Measurements from ENCODE around the gene KCNQ2. TPM values are rescaled to one million over a fixed set of nuclear protein-coding genes. Genes with fewer than 3 reads are reported as not detected.

Gene KCNQ2
- total RNA-seq, 4 donors from 2014 or later, result not detected

GRCh38 chr20:63427724-63428330 lies 44.6 kb downstream of the KCNQ2 start:
- ATAC-seq (ENCODE audit: low FRiP score), result no peak
- no peak for TF ChIP-seq CTCF (IDR thresholded peaks at IDR 0.05)
- DNase-seq (ENCODE audit: low spot score), result no peak

- TF ChIP-seq CTCF (IDR thresholded peaks at IDR 0.05), result no peak
- ATAC-seq (ENCODE audit: low FRiP score) (no peak), DNase-seq (ENCODE audit: low spot score) (no peak)
These were observed 45.2 kb downstream of the KCNQ2 start for GRCh38 chr20:63427206-63427605.

GRCh38 chr20:63425846-63426485 lies 46.5 kb downstream of the KCNQ2 start:
- TF ChIP-seq CTCF (IDR thresholded peaks at IDR 0.05), result no peak
- no peak for DNase-seq (ENCODE audit: low spot score)
- no peak for ATAC-seq (ENCODE audit: low FRiP score)

- ATAC-seq (ENCODE audit: low FRiP score) (no peak), DNase-seq (ENCODE audit: low spot score) (no peak)
- TF ChIP-seq CTCF (IDR thresholded peaks at IDR 0.05), result no peak
These were observed 47.8 kb downstream of the KCNQ2 start for GRCh38 chr20:63424613-63425012.

GRCh38 chr20:63423751-63424150 lies 48.7 kb downstream of the KCNQ2 start:
- DNase-seq (ENCODE audit: low spot score) (no peak), ATAC-seq (ENCODE audit: low FRiP score) (no peak)
- TF ChIP-seq CTCF (IDR thresholded peaks at IDR 0.05), result no peak

- ATAC-seq (ENCODE audit: low FRiP score) (no peak), DNase-seq (ENCODE audit: low spot score) (no peak)
- no peak for TF ChIP-seq CTCF (IDR thresholded peaks at IDR 0.05)
These were observed 49.8 kb downstream of the KCNQ2 start for GRCh38 chr20:63422653-63423052.

GRCh38 chr20:63421913-63422312 lies 50.5 kb downstream of the KCNQ2 start:
- no peak for TF ChIP-seq CTCF (IDR thresholded peaks at IDR 0.05)
- DNase-seq (ENCODE audit: low spot score), result no peak
- no peak for ATAC-seq (ENCODE audit: low FRiP score)
